CD8-positive, alpha-beta memory T cell (primary cell): ENCODE data around the gene LRRC75A. TPM values are rescaled to one million over a fixed set of nuclear protein-coding genes. Genes with fewer than 3 reads are reported as not detected.

Experiments used
- CTCF ChIA-PET: fragments of 350-600 bp; sonication (Branson Sonifier 250); formaldehyde crosslinking; loops from one replicate; lab custom pipeline; 2021; ENCODE audit warnings: antibody characterized with exemption; lab: Charles Lee
- POLR2A ChIA-PET: fragments of 350-600 bp; sonication (Branson Sonifier 250); formaldehyde crosslinking; loops from one replicate; lab custom pipeline; 2021; ENCODE audit warnings: antibody characterized with exemption; lab: Charles Lee
- DNase-seq, 5 donors: peaks; one replicate each; pipeline versions ENCODE4 v3.0.0 to v3.0.0-alpha.2; 2020 to 2022; ENCODE audit warnings: mixed read lengths in 1 of 5
- H3K27ac ChIP-seq: one replicate; pipeline ENCODE4 v1.7.0; 2013; ENCODE audit warnings: low read depth, mild to moderate bottlenecking, low read length, moderate library complexity
- H3K27me3 ChIP-seq: 2 replicates; pipeline ENCODE4 v1.7.0; 2013; ENCODE audit warnings: low read length, mild to moderate bottlenecking; ENCODE audit not compliant: insufficient read depth, poor library complexity, severe bottlenecking
- H3K36me3 ChIP-seq: 2 replicates; pipeline ENCODE4 v1.7.0; 2013; ENCODE audit warnings: mild to moderate bottlenecking, low read length, moderate library complexity; ENCODE audit not compliant: insufficient read depth
- H3K4me1 ChIP-seq: 2 replicates; pipeline ENCODE4 v1.7.0; 2013; ENCODE audit warnings: mild to moderate bottlenecking, low read length, moderate library complexity; ENCODE audit not compliant: insufficient read depth
- H3K4me3 ChIP-seq: 2 replicates; pipeline ENCODE4 v1.7.0; 2013; ENCODE audit warnings: mild to moderate bottlenecking, low read length
- H3K9me3 ChIP-seq: 2 replicates; pipeline ENCODE4 v1.7.0; 2013; ENCODE audit warnings: mild to moderate bottlenecking, low read length
- H3K27ac Mint-ChIP-seq, 8 donors: one replicate each; pipeline ENCODE4 v1.8.0; 2020 to 2021; ENCODE audit warnings: mixed read lengths in 8 of 8, mild to moderate bottlenecking in 6 of 8, inconsistent platforms in 3 of 8, moderate library complexity in 3 of 8
- H3K27me3 Mint-ChIP-seq, 2 donors: one replicate each; pipeline ENCODE4 v1.8.0; 2020 to 2021; ENCODE audit warnings: mixed read lengths in 2 of 2, mild to moderate bottlenecking in 1 of 2, moderate library complexity in 1 of 2
- H3K36me3 Mint-ChIP-seq, 3 donors: one replicate each; pipeline ENCODE4 v1.8.0; 2020 to 2021; ENCODE audit warnings: mixed read lengths in 3 of 3, inconsistent platforms in 1 of 3, mild to moderate bottlenecking in 1 of 3
- H3K4me1 Mint-ChIP-seq, 3 donors: one replicate each; pipeline ENCODE4 v1.8.0; 2020 to 2021; ENCODE audit warnings: mixed read lengths in 3 of 3, inconsistent platforms in 1 of 3, mild to moderate bottlenecking in 1 of 3
- H3K4me3 Mint-ChIP-seq, 7 donors: one replicate each; pipeline ENCODE4 v1.8.0; 2020 to 2021; ENCODE audit warnings: mixed read lengths in 7 of 7, mild to moderate bottlenecking in 6 of 7, moderate library complexity in 4 of 7, inconsistent platforms in 2 of 7
- H3K9me3 Mint-ChIP-seq, 5 donors: one replicate each; pipeline ENCODE4 v1.8.0; 2020 to 2022; ENCODE audit warnings: mixed read lengths in 5 of 5, mild to moderate bottlenecking in 3 of 5, moderate library complexity in 2 of 5, inconsistent platforms in 1 of 5
- polyA plus RNA-seq: library from polyadenylated mRNA; unstranded; fragments of 300-500 nt; fragmentation: Illumina TruSeq; gene quantifications from one replicate; pipeline ENCODE4 v1.2.3, GENCODE V29; 2021
- total RNA-seq, 2 experiments: library from RNA; stranded (reverse); gene quantifications; one replicate each; pipeline ENCODE4 v1.2.3, GENCODE V29; 2021

LRRC75A gene
- total and polyA plus RNA-seq, 3 experiments from 2014 or later = 2.2 to 4.6 (median 2.6) TPM

DNA sequence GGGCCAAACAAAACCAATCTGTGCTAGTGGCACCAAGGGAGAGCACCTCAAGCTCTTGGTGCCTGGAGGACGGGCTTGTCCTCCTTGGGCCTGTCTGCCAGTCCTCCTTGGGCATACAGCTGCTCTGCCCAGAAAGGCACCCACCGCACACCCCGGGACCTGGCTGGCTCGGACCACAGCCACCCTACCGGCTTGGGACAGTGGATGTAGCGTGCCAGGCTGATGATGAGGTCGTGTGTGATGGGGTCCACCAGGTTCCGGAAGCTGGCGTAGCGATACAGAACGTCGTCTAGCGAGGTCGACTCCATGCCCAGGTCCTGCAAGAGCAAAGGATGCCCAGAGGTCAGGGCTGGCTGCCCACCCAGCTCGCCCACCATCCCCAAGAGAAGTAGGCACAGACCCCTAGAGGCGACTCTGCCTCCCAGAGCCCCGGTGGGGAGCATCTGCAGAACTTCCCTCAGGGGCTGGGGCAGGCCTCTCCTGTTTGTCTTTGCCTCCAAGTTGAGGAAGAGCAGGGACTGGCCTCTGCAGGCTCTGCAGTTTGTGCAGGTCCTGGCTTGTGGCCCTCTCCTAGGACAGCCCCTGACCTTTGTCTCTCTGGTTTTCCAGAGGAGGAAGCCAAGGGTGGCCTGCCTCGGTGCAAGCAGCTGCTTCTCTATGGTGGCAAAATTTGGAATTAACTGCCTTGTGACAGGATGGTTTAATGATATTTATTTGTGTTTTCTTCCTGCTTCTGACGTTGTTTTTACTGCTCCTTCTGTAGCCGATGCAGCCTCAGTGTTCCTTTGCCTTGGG, 29.7 kb downstream of the LRRC75A start:
- Mint-ChIP-seq H3K4me1 (no peaks in the 10 kb centered on the region), H3K27me3 (no peaks in the 10 kb centered on the region), H3K4me3 (no peak overlapping the region), H3K36me3 (peaks cover 0 to 17% (median 2%) of the 10 kb centered on the region in 3 donors), H3K27ac (peak overlapping the region in 2 of 8 donors; percentile 23 to 47), H3K9me3 (no peaks in the 10 kb centered on the region)
- Histone ChIP-seq H3K4me1 (no peaks in the 10 kb centered on the region), H3K27me3 (no peaks in the 10 kb centered on the region), H3K4me3 (no peak overlapping the region), H3K9me3 (no peaks in the 10 kb centered on the region), H3K36me3 (no peaks in the 10 kb centered on the region), H3K27ac (no peak overlapping the region)
- ChIA-PET CTCF (interaction anchor here (1.3 kb wide), 1 partner anchor 59 kb away, joined by 3 read pairs; no protein-coding TSS in a partner anchor), POLR2A (no interaction called here)
- no peak for DNase-seq

DNA sequence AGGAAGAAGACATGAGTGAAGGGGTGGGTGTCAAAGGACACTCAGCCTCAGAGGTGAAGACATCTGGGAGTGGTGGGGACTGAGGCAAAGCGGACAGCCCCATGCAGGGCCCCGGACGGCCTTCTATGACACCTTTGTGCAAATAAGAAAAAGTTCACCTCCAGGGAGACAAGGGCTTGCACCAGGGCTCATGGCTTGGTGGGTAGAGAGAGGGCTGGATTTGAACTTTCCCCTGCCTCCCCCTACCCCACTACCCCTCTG, 30.5 kb downstream of the LRRC75A start:
- ChIA-PET POLR2A (no interaction called here), CTCF (interaction anchor here (1.3 kb wide), 1 partner anchor 60 kb away, joined by 3 read pairs; no protein-coding TSS in a partner anchor)
- no peaks in the 10 kb centered on the region for H3K27me3 Mint-ChIP-seq
- no peaks in the 10 kb centered on the region for H3K4me1 ChIP-seq
- DNase-seq = no peak
- H3K27me3 ChIP-seq = no peaks in the 10 kb centered on the region
- H3K4me3 ChIP-seq = no peak overlapping the region
- no peak overlapping the region for H3K27ac ChIP-seq
- H3K9me3 ChIP-seq = no peaks in the 10 kb centered on the region
- peaks cover 0 to 17% (median 2%) of the 10 kb centered on the region in 3 donors for H3K36me3 Mint-ChIP-seq
- no peaks in the 10 kb centered on the region for H3K4me1 Mint-ChIP-seq
- H3K27ac Mint-ChIP-seq = no peak overlapping the region
- H3K36me3 ChIP-seq = no peaks in the 10 kb centered on the region
- peak overlapping the region in 1 of 7 donors; percentile 32 for H3K4me3 Mint-ChIP-seq
- no peaks in the 10 kb centered on the region for H3K9me3 Mint-ChIP-seq

DNA sequence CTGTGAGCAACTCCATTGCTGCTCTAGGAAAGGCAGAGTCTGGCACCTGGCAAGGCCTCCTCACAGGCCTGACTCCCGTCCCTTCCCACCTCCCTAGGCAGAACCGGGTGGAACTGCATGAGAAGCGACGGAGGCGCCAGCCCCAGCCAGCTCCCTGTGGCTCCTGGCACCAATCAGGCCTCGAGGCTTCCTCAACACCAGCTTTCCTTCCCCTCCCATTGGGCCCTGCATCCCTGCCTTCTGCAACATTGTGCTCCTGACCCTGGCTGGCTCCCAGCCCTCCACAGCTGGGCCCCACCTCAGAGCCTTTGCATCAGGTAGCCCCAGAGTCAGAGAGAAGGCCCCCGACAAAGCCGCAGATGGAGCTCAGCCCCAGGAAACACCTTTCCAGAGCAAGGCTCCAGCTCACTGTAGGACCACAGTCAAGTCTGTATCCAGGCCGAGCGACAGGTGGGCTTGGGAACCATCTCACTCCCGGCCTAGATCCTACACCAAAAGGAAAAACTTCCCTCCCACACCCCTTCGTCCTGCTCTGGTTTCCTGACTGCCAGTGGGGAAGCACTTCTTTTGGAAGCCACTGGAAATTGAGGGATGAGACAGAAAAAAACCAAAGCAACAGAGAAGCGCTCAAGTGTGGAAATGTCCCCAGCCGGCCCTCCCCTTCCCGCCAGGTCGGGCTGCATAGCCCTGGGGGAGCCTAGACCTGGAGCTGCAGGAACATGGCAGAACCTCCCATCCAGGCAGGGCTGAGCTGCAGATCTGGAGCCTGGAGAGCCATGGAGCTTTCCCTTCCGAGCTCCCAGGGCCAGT, 31.0 kb downstream of the LRRC75A start:
- ChIA-PET CTCF (interaction anchor here (1.3 kb wide), 1 partner anchor 60 kb away, joined by 3 read pairs; no protein-coding TSS in a partner anchor), POLR2A (no interaction called here)
- H3K9me3 Mint-ChIP-seq = no peaks in the 10 kb centered on the region
- Histone ChIP-seq H3K36me3 (no peaks in the 10 kb centered on the region), H3K4me3 (no peak overlapping the region), H3K27me3 (no peaks in the 10 kb centered on the region), H3K4me1 (no peaks in the 10 kb centered on the region), H3K9me3 (no peaks in the 10 kb centered on the region), H3K27ac (no peak overlapping the region)
- H3K4me1 Mint-ChIP-seq = no peaks in the 10 kb centered on the region
- DNase-seq = no peak
- H3K27me3 Mint-ChIP-seq = no peaks in the 10 kb centered on the region
- H3K27ac Mint-ChIP-seq = peak overlapping the region in 1 of 8 donors; percentile 64
- peaks cover 0 to 17% (median 2%) of the 10 kb centered on the region in 3 donors for H3K36me3 Mint-ChIP-seq
- no peak overlapping the region for H3K4me3 Mint-ChIP-seq

DNA sequence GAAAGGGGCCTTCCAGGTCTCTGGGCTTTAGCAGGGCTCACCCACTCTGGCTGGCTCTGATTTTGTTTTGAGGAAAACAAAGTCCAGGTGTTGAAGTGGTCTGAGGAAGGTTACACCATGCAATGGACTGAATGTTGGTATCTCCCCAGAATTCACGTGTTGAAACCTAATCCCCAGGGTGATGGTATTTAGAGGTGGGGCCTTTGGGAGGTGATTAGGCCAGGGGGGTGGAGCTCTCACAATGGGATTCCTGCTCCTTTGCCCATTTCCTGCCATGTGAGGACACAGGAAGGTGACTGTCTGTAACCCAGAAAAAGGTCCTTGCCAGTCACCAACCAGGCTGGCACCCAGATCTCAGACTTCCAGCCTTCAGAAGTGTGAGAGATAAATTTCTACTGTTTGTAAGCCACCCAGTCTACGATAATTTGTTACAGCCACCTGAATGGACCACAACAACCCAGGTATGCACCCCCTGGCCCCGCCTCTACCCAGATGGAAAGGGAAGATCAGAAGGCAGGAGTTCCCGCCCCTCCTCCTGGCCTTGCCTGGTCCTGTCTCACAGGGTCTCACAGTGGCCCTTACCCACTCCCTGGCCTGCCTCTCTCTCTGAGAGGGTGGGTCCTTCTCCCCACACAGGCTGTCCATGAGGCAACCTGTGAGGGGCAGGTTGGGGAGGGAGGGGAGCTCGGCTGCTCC, 32.0 kb downstream of the LRRC75A start:
- no peaks in the 10 kb centered on the region for H3K9me3 Mint-ChIP-seq
- H3K27me3 Mint-ChIP-seq = no peaks in the 10 kb centered on the region
- H3K36me3 ChIP-seq = no peaks in the 10 kb centered on the region
- peaks cover 0 to 17% (median 2%) of the 10 kb centered on the region in 3 donors for H3K36me3 Mint-ChIP-seq
- no peaks in the 10 kb centered on the region for H3K4me1 ChIP-seq
- H3K9me3 ChIP-seq = no peaks in the 10 kb centered on the region
- no peak overlapping the region for H3K4me3 ChIP-seq
- ChIA-PET CTCF (no interaction called here), POLR2A (no interaction called here)
- H3K4me1 Mint-ChIP-seq = no peaks in the 10 kb centered on the region
- H3K27ac Mint-ChIP-seq = peak overlapping the region in 3 of 8 donors; percentile 26 to 46 (median 38)
- H3K27ac ChIP-seq = no peak overlapping the region
- H3K4me3 Mint-ChIP-seq = no peak overlapping the region
- no peaks in the 10 kb centered on the region for H3K27me3 ChIP-seq
- no peak for DNase-seq

DNA sequence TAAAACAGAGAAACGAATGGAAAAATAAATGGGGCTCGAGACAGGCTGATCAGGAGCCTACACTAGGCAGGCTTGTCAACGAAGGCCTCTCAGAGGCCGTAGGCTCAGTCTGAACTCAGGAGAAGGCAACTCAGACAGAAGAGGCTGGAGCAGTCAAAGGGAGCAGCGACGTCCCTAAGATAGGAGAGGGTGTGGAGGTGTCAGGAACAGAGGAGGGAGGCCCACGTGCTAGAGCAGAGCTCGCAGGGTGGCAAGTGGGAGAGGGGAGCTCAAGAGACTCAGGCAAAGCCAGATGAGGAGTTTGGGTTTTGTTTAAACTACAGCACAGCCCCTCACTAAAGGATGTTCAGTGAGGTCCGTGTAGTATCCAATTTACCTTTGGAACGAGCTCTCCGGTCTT, 32.7 kb downstream of the LRRC75A start:
- Histone ChIP-seq H3K4me3 (no peak overlapping the region), H3K27me3 (no peaks in the 10 kb centered on the region), H3K27ac (no peak overlapping the region), H3K9me3 (no peaks in the 10 kb centered on the region), H3K4me1 (no peaks in the 10 kb centered on the region), H3K36me3 (no peaks in the 10 kb centered on the region)
- DNase-seq = no peak
- CTCF ChIA-PET = no interaction called here
- POLR2A ChIA-PET = no interaction called here
- H3K27me3 Mint-ChIP-seq = no peaks in the 10 kb centered on the region
- no peaks in the 10 kb centered on the region for H3K4me1 Mint-ChIP-seq
- H3K36me3 Mint-ChIP-seq = peaks cover 0 to 17% (median 2%) of the 10 kb centered on the region in 3 donors
- H3K9me3 Mint-ChIP-seq = no peaks in the 10 kb centered on the region
- peak overlapping the region in 4 of 8 donors; percentile 7 to 51 (median 28) for H3K27ac Mint-ChIP-seq
- H3K4me3 Mint-ChIP-seq = no peak overlapping the region

DNA sequence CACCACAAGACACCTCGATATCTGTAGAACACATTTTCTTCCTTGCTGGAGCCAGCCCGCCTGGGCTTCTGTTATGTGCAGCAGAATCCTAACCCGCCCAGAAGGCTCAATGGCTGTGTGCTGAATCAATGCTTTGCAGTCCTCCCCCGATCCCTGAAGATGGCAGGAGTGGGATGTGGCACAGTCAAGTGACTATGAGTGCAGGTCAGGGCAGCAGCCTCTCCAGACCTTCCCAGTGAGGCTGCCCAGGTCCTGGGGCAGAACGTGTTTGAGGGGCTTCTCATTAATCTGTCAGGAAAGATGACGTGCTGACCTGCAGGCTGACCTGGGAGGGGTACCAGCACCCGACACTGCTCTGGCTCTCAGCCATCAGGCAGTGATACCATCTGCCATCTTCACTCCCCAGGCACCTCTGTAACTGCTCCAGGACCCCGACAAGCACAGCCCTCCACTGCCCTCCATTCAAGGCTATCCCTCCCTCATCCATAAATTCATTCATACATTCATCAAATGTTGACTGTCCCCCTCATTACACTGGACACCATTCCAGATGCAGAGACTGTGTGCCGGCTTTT, 35.2 kb downstream of the LRRC75A start:
- H3K4me3 ChIP-seq = no peak overlapping the region
- peak overlapping the region in 1 of 8 donors; percentile 3 for H3K27ac Mint-ChIP-seq
- no peaks in the 10 kb centered on the region for H3K9me3 ChIP-seq
- no peak overlapping the region for H3K4me3 Mint-ChIP-seq
- no peak for DNase-seq
- peaks cover 0 to 14% (median 2%) of the 10 kb centered on the region in 3 donors for H3K36me3 Mint-ChIP-seq
- CTCF ChIA-PET = no interaction called here
- H3K36me3 ChIP-seq = no peaks in the 10 kb centered on the region
- POLR2A ChIA-PET = no interaction called here
- H3K27me3 Mint-ChIP-seq = no peaks in the 10 kb centered on the region
- H3K27ac ChIP-seq = no peak overlapping the region
- H3K9me3 Mint-ChIP-seq = no peaks in the 10 kb centered on the region
- no peaks in the 10 kb centered on the region for H3K4me1 ChIP-seq
- peaks cover 6 to 8% (median 6%) of the 10 kb centered on the region in 3 donors for H3K4me1 Mint-ChIP-seq
- no peaks in the 10 kb centered on the region for H3K27me3 ChIP-seq

DNA sequence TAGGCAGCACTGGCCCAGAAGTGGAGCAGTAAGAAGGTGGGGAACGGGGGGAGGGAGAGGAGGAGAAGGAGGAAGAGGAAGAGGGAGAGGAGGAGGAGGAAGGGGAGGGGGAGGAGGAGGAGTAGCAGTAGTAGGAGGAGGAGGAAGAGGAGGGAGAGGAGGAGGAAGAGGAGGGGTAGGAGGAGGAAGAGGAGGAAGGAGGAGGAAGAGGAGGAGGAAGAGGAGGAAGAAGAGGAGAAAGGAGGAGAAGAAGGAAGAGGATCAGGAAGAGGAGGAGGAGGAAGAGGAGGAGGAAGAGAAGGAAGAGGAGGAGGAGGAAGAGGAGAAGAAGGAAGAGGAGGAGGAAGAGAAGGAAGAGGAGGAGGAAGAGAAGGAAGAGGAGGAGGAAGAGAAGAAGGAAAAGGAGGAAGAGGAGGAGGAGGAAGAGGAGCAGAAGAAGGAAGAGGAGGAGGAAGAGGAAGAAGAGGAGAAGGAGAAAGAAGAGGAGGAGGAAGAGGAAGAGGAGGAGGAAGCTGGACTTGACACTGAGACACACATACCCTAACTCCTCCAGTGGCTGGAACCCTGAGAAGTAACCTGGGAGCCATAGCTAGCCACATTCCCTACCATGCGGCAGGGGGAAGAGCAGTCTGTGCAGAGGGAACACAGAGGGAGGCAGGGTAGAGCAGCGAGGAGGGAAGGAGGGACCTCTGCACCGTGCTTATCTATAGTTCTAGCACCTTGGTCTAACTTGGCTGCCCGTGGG, 35.8 kb downstream of the LRRC75A start:
- no peak for DNase-seq
- no peaks in the 10 kb centered on the region for H3K36me3 ChIP-seq
- no peaks in the 10 kb centered on the region for H3K4me1 ChIP-seq
- no peaks in the 10 kb centered on the region for H3K9me3 ChIP-seq
- Mint-ChIP-seq H3K36me3 (peaks cover 0 to 10% (median 2%) of the 10 kb centered on the region in 3 donors), H3K27ac (peak overlapping the region in 1 of 8 donors; percentile 78), H3K9me3 (no peaks in the 10 kb centered on the region), H3K4me1 (peaks cover 6 to 8% (median 6%) of the 10 kb centered on the region in 3 donors), H3K4me3 (no peak overlapping the region), H3K27me3 (no peaks in the 10 kb centered on the region)
- H3K27ac ChIP-seq = no peak overlapping the region
- no peak overlapping the region for H3K4me3 ChIP-seq
- CTCF ChIA-PET = no interaction called here
- no peaks in the 10 kb centered on the region for H3K27me3 ChIP-seq
- POLR2A ChIA-PET = no interaction called here
